Hematopoietic multipotent progenitor cell treated with erythropoietin and hydrocortisone succinate and interleukin-3 and kit ligand, for 15 days (in vitro differentiated cells): Measurements from ENCODE around the gene PPP2R2C.

Experiments
- DNase-seq: peaks from one replicate; pipeline ENCODE4 v3.0.0-alpha.2; 2015; ENCODE audit warnings: low spot score

Gene PPP2R2C

DNA sequence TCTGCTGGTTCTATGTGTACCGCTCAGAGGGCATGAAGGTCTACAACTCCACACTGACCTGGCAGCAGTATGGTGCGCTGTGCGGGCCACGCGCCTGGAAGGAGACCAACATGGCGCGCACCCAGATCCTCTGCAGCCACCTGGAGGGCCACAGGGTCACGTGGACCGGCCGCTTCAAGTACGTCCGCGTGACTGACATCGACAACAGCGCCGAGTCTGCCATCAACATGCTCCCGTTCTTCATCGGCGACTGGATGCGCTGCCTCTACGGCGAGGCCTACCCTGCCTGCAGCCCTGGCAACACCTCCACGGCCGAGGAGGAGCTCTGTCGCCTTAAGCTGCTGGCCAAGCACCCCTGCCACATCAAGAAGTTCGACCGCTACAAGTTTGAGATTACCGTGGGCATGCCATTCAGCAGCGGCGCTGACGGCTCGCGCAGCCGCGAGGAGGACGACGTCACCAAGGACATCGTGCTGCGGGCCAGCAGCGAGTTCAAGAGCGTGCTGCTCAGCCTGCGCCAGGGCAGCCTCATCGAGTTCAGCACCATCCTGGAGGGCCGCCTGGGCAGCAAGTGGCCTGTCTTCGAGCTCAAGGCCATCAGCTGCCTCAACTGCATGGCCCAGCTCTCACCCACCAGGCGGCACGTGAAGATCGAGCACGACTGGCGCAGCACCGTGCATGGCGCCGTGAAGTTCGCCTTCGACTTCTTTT, 170.5 kb downstream of the PPP2R2C start:
- DNase-seq, result no peak

DNA sequence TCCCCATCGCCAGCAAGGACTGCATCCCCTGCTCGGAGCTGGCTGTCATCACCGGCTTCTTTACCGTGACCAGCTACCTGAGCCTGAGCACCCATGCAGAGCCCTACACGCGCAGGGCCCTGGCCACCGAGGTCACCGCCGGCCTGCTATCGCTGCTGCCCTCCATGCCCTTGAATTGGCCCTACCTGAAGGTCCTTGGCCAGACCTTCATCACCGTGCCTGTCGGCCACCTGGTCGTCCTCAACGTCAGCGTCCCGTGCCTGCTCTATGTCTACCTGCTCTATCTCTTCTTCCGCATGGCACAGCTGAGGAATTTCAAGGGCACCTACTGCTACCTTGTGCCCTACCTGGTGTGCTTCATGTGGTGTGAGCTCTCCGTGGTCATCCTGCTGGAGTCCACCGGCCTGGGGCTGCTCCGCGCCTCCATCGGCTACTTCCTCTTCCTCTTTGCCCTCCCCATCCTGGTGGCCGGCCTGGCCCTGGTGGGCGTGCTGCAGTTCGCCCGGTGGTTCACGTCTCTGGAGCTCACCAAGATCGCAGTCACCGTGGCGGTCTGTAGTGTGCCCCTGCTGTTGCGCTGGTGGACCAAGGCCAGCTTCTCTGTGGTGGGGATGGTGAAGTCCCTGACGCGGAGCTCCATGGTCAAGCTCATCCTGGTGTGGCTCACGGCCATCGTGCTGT, 171.2 kb downstream of the PPP2R2C start:
- DNase-seq, result no peak

DNA sequence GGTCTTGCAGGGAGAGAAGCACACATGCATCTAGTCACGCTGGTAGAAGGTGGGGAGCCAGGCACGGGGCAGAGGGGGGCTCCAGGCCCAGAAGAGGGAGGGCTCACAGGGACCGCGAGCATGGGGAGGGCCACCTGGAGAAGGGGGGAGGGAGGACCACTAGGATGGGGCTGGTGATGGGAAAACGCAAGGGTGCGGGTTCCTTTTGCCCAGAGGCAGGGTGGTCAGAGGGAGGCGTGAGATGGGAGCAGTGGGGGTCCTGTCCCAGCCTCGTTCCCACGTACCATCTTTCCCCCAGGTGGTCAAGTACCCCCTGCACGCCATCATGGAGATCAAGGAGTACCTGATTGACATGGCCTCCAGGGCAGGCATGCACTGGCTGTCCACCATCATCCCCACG, 172.1 kb downstream of the PPP2R2C start:
- DNase-seq, result no peak

DNA sequence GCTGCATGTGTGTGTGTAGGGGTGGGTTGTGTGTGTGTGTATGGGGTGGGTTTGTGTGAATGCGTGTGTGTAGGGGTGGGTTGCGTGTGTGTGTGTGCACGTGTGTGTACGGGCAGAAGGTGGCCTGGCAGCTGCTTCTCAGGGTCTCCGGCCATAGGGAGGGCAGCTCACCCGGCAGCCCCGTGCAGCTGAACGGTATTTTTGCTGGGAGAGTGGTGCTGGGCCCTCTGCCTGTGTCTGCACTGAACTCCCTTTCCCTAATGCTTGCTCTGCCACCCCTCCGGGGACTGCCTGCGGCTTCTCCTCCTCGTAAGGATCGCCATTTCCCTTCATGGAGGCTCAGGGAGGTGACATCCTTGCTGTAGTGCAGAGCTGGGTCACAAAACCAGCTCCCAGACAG, 172.5 kb downstream of the PPP2R2C start:
- DNase-seq, result no peak

DNA sequence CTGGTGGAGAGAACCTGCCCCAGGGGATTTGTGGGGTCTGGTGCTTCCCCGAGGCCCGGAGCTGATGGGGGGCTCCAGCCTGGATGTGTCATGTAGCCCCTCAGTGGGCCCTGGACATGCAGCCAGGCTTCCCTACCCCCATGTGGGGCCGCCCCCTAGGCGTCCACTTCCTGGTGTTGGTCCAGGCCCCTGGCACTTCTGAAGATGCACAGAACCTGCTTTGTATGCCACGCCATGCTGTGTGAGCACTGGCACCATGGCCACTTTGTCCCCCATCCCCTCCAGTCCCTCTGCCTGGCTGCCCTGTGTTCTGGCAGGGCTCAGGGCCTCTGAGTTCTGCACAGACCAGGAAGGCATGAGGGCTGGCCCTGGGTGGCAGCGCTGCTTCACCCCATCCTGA, 173.6 kb downstream of the PPP2R2C start:
- DNase-seq, result no peak

DNA sequence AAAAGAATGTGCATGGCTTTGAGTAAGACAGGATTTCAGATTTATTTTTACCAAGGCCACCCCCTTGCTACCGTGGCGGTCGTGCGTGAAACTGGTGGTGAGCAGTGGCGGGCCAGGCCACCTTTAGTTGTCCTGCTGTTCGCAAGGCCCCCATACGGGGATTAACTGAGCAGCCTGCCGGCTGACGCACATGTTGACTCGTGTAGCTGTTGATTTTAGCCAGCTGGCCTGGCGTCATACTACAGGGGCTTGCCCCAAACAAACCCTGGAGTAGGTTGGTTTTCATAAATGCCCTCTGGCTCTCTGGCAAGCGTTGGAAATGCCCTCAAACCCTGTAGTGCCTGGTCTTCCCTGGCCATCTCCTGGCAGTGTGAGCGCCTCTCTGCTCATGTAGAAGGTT, 174.4 kb downstream of the PPP2R2C start:
- DNase-seq, result no peak

DNA sequence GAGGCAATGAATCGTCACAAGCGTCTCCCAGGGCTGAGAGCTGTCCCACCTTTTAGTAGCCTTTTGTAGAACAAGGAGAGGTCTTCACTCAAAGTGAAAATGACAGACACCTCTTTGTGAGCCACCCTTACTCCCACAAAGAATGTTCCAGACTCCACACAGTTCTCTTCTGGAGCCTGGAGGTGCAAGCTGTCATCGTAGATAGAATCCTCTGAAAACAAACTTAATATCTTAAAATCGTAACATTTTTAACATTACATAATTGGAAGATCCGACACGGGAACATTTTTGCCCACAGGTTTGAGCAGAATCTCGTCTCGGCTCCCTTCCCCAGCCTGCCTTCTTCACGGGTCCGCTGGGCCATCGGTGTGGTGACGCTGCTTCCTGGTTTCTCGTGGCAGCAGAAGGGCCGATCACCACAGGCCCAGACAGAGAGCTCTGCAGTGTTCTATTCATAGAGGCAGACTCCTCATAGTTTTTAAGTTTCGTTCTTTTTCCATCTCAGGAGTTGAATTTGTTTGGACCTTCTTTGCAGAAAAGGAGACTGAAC, 175.1 kb downstream of the PPP2R2C start:
- DNase-seq, result no peak

DNA sequence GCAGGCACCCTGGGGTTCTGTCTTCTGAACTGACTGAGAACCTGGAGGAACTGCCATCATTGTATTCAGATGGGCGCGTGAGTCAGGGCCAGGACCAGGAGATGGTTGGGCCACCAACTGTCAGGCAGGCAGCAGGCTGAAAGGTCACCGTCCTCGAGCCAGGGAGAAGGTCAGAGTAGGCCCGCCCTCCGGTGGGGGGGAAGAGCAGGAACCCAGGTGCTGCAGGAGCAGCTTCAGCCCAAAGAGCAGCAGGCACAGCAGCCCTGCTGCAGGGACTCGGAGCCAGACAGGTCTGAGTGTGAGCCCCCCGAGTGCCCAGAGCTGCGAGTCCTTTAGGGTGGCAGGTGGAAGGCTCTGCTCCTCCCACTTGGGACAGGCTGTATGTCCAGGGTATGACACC, 176.4 kb downstream of the PPP2R2C start:
- no peak for DNase-seq

DNA sequence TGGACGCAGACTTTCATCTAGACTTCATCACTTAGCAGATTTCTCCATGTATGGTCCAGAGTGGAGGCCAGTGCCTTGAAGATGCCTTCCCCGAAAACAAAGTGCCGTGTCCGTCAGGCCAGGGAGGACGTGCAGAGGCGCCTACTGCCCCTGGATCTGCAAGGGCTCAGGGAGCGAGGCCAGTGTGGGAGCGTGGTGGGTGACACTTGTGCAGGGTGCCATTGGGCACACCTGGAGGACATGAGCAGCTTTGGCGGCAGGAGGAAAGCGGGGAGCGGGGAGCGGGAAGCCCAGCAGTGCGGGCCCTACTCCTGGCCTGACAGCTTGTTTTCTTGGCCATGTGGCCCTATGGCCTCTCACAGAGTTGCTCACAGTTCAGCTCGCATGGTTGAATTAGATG, 176.9 kb downstream of the PPP2R2C start:
- DNase-seq, result no peak

DNA sequence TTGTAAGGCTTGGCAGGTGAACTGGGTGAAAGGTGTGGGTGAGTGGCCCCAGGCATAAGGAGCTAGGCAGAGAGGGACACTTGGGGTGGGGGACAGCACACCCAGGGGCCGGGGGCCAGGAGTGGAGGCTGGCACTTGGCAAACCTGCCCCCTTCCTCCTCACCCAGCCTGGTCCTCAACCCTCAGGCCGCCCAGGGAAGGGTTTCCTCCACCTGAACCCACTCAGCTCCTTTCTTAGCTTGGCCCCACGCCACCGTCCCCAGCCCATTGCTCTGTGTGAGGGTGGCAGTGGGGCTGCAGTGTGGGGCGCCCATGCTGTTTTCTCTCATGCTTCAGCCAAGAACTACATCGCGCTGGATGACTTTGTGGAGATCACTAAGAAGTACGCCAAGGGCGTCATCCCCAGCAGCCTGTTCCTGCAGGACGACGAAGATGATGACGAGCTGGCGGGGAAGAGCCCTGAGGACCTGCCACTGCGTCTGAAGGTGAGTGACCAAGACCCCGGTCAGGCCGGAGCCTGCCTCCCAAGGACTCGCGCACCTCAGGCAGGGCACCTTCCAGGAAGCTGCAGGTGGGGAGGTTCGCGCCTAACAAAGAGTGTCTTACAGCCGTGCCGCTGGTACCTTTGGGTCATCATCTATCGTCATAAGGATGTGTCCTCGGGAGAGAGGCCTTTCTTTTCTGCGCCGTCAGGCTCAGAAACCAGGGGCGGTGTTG, 177.6 kb downstream of the PPP2R2C start:
- DNase-seq, result no peak

DNA sequence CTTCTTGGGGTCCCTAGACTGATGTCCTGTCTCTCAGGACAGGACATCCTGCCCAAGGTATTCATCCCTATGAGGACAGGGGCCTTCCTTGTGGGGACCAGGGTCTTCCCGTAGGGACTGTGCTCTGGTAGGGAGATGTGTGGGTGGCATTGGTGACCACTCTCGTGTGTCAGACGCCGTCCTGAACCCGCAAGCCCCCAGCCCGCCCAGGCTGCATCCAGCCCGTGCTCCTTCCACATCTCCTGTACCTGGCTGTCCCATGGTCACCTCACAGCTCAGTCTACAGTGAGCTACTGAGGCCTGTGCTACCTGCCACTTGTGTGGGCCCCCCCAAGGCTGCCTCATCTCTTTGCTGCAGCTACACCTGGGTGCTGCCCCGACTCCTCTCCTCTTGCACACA, 178.8 kb downstream of the PPP2R2C start:
- no peak for DNase-seq

DNA sequence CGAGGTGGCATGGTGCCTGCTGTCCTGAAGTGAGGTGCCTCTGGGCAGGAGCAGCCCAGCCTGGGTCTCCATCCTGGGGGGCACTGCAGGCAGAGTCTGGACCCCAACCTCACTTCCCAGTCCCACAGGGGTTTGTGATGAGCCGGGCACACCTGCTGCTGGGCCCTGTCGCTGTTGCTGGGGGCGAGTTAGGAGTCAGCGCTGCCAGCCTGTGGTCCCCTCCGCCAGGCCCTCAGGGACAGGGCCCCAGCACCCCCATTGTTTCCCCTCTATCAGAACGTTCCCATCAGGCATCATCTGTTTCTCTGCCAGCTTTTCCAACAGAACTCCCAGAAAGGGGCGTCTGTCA, 179.3 kb downstream of the PPP2R2C start:
- DNase-seq, result no peak

DNA sequence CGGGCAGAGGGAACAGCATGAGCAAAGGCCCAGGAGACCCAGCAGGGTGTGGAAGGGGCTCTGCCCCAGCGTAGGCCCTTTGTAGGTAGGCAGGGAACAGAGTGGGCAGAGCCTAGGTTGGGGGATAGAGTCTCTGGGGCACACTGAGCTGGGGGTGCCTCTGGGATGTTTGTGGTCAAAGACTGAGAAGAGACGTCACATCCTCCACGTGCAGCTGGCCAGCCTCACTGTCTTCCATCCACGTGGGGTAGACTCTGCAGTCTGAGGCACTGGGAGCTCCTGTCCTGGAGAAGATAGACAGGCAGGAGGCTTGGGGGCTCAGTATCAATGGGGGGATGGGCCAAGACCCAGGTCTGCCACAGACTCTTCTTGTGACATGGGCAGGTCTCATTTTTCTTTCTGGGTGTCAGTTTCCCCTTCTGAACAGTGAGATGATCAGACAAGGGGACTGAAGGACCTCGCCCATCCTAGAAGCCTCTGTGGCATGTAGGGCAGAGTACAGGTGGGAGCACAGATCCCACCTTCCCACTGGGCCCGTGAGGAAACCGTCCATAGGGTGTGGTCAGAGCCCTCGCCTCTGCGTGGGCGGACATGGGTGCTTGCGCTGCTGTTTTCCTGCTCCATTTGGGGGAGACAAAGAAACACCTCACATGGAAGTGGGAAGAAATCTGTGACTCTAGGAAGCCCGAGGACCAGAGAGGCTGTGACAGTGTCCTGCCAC, 179.9 kb downstream of the PPP2R2C start:
- DNase-seq, result no peak

DNA sequence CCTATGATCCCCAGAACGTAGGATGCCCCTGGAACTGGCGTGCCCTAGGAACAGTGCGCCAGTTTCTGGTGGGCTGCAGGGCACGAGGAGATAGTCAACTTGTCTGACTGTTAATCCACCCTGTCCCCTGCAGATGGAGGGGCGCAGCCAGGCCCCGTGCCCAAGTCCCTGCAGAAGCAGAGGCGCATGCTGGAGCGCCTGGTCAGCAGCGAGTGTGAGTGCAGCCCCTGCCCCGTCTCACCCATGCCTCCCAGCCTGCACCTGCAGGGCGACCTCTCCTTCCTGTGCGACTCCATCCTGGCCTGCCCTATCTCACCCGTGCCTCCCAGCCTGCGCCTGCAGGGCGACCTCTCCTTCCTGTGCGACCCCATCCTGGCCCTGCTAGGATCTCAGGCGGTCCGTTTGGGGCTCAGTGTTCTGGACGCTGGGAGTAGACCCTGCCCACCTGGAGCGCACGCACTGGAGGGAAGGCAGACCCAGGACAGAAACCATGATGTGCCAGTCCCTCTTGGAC, 180.6 kb downstream of the PPP2R2C start:
- no peak for DNase-seq

DNA sequence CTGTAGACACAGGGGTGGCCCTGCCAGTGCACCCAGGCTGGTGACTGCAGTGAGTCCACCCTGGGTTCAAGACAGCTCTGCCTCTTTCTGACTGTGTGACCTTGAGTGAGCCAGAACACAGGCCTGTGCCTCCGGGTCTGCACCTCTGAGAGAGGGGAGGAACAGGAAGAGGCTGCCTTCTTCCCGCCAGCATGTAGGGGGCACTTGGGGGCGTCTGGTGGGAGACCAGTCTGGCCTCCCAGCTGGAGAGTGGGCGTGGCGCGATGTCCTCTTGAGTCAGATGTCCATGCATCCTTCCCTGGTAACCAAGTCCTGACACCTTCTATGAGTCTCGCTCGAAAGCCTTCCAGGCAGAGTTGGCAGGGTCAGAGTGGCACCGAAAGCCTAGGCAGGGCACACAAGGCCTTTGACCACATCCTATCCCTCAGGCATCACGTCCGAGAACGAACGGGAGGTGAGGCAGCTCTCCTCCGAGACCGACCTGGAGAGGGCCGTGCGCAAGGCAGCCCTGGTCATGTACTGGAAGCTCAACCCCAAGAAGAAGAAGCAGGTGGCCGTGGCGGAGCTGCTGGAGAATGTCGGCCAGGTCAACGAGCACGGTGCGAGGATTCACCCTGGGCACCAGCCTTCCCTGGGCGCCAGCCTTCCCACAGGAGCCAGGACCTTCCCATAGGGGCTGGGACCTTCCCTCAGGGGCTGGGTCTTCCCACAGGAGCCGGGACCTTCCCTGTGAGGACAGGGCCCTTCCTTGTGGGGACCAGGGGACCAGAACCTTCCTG, 181.5 kb downstream of the PPP2R2C start:
- DNase-seq, result no peak

DNA sequence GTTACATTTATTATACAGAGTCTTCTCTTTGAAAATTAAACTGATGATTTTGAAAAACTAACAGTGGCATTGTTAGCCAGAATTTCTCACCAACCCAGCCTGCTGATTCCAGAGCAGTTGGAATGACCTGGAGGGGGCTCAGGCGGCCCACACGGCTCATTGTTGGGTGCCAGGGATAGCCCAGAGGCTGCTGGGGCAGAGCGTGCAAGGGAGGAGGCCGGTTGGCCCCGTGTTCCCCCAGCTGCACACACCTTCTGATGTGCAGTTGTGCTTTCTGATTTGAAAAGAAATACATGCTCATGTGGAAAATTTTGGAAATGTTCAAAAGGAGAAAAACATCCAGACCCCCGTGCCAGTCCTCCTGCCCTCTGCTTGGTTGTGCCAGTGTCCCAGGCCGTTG, 182.2 kb downstream of the PPP2R2C start:
- DNase-seq, result no peak

DNA sequence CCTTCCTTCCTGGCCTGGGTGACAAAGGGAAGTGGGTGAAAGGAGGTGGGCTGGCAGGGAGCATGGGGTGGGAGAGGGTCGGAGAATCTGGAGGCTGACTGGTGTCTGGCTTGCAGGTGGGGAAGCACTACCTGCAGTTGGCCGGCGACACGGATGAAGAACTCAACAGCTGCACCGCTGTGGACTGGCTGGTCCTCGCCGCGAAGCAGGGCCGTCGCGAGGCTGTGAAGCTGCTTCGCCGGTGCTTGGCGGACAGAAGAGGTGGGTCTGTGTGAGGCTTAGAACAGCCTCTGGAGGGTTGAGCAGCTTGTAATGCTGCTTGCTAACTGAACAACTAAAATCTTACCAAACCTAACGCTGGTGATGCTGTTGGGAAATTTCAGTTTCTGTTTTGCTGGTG, 183.5 kb downstream of the PPP2R2C start:
- DNase-seq, result no peak

DNA sequence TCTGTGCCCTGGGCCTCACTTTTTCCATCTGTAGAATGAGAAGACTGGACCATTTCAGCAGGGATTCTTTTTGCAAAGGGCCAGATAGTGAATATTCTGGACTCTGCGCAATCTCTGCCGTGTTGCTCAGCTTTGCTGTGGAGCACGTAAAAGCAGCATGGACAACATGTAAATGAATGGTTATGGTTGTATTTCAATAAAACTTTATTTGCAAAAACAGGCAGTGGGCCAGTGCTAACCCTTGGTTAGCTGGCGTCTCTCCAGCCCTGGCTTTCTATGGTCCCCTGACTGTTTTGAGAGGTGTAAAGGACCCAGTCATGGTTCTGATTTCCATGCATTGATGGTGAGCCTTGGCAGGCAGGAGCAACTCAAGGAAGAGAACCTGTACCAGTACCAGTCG, 184.1 kb downstream of the PPP2R2C start:
- no peak for DNase-seq

DNA sequence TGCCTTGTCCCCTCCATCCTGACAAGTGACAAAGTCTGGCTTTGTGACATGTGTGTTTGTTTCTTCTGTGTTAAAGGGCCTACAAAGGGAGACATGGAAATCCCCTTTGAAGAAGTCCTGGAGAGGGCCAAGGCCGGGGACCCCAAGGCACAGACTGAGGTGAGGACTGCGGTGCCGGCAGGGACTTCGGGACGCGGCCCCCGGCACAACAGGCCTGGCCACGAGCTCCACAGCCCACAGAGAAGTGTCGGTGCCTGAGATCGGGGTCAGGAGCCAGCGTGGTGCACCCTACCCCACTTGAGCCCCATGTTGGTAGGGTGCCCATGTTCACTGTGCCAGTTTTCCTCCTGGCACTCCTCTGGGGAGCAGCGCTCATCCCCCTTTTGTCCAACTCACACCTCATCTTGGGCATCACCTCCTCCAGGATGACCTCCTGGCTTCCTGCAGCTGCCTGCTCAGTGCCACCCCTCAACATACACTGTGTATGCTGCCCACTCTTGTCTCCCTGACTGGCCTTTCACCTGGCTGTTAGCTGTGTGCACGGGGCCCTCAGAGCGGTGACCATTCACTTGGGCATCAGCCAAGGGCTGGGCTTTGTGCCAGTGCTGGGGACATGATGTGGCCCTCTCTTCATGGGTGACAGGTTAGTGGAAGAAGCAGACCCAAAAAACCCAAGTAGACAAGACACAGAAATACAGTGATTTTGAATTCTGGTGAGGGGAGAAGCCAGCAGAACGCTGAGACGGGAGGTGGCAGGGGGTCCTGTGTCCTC, 185.2 kb downstream of the PPP2R2C start:
- DNase-seq, result no peak

DNA sequence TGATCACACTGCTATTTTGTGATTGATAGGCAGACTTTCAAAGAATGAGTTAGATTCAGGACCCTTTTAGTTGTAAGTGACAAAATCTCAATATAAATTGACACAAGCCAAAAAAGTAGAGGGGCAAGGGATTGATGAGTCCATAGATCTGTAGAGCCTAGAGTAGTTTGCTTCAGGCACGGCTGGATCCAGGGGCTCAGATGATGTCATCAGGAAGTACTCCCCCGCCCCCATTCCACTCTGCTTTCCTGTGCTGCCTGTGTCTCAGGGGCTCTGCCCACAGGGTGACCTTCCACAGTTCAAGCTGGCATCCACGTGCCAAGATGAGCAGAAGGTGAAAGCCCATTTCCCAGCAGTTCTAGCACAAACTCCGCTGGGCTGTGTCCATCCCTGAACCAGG, 189.1 kb downstream of the PPP2R2C start:
- no peak for DNase-seq

DNA sequence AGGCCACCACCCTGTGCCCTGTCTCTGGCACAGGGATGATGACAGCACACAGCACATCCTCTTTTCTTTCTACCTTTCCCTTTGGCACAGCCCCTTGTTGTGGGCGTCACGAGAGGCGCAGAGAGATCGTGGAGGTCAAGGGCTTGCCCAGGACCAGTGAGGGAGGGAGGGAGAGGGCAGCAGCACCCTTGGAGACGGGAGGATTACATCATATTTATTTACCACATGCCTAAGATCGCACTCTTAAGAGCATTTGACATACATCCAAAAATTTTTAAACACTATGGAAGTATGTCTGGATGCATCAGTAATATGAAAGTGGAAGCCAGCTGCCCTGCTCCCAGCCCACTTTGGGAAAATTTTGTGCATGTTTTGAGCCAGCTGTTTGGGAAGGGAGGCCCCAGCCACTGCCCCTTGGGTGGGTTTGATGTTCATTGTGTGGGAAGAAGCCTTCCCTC, 190.1 kb downstream of the PPP2R2C start:
- no peak for DNase-seq
